ENCODE measurements around the gene SYNE3.

Gene SYNE3

GRCh38 chr14:95526483-95527386 lies 10.3 kb upstream of the SYNE3 start:
- no peak for DNase-seq (ENCODE audit: low read depth in 1 of 2, low spot score in 1 of 2)

GRCh38 chr14:95525999-95526398 lies 9.5 kb upstream of the SYNE3 start:
- in situ Hi-C loops (cut with HindIII; ENCODE audit: low pct_unique_long_range_greater_than_20kb, low sequenced_read_pairs) = no loop called here
- DNase-seq (ENCODE audit: low read depth in 1 of 2, low spot score in 1 of 2) = no peak
- TF ChIP-seq JUND (IDR thresholded peaks at IDR 0.05; ENCODE audit: low read depth) = no peak

More at GRCh38 chr14:95526483-95527386, 10.3 kb upstream of the SYNE3 start:
- in situ Hi-C loops (cut with HindIII; ENCODE audit: low pct_unique_long_range_greater_than_20kb, low sequenced_read_pairs) = no loop called here
- TF ChIP-seq JUND (IDR thresholded peaks at IDR 0.05; ENCODE audit: low read depth) = no peak

- DNase-seq (ENCODE audit: low read depth in 1 of 2, low spot score in 1 of 2) = peak in 1 of 2 experiments; percentile 55
- in situ Hi-C loops (cut with HindIII; ENCODE audit: low pct_unique_long_range_greater_than_20kb, low sequenced_read_pairs) = no loop called here
- no peak for TF ChIP-seq JUND (IDR thresholded peaks at IDR 0.05; ENCODE audit: low read depth)
Observed at GRCh38 chr14:95524706-95525512, 8.5 kb upstream of the SYNE3 start.

GRCh38 chr14:95523815-95524448 lies 7.5 kb upstream of the SYNE3 start:
- in situ Hi-C loops (cut with HindIII; ENCODE audit: low pct_unique_long_range_greater_than_20kb, low sequenced_read_pairs) = no loop called here
- peak; percentile 38; the same call in 1 of the 2 replicates for TF ChIP-seq JUND (IDR thresholded peaks at IDR 0.05; ENCODE audit: low read depth)
- peak in 1 of 2 experiments; percentile 77 for DNase-seq (ENCODE audit: low read depth in 1 of 2, low spot score in 1 of 2)

DNA sequence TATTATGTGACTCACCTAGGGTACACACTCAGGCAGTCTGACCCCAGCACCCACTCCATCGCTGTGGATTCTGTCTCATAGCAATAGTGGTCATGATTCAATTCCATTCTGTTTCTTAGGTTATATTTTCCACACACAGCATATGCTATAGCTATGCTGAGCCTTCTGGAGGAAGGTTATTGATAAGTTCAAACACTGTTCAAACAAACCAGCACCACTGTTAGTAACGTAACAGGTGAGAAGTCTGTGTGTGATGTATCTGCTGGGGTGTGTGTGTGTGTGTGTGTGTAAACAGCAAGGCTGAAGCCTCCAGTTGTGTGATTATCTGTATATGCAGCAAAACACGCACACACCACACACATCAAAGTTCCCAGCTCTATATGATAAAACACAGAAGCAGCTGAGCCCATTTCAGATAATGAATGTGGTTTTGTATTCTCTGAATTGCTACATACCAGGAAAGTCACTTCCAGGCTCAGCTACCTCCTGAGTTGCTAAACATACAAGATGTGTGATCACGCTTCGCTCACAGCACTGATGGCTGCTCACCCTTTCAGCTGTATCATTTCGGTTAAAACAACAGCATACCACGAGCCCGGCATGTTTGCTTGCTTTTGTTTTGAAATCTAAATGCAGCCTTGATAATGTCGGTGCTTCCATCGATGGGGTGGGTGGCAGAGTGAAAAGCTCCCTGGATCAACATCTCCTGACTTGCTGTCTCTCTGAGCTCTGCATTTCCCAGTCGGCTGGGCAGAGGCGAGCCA lies 6.8 kb upstream of the SYNE3 start:
- no peak for DNase-seq (ENCODE audit: low read depth in 1 of 2, low spot score in 1 of 2)
- no peak for TF ChIP-seq JUND (IDR thresholded peaks at IDR 0.05; ENCODE audit: low read depth)
- in situ Hi-C loops (cut with HindIII; ENCODE audit: low pct_unique_long_range_greater_than_20kb, low sequenced_read_pairs) = no loop called here

DNA sequence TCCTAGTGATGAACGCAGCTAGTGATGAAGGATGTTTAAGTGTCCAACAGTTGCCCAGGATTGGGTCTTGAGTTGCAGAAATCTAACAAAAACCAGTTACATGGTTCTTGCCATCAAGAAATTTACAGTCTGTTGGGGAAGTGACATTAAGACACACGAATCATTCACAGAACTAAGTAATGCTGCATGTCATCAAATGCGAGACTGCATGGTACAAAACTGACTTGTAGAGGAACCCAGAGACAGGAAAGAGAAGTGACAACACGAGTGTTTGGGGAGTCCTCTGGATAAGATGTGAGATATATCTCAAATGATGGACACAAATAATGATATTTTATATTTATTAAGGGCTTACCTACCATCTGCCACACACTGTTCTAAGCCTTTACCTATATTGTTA lies 6.1 kb upstream of the SYNE3 start:
- no peak for TF ChIP-seq JUND (IDR thresholded peaks at IDR 0.05; ENCODE audit: low read depth)
- in situ Hi-C loops (cut with HindIII; ENCODE audit: low pct_unique_long_range_greater_than_20kb, low sequenced_read_pairs) = no loop called here

DNA sequence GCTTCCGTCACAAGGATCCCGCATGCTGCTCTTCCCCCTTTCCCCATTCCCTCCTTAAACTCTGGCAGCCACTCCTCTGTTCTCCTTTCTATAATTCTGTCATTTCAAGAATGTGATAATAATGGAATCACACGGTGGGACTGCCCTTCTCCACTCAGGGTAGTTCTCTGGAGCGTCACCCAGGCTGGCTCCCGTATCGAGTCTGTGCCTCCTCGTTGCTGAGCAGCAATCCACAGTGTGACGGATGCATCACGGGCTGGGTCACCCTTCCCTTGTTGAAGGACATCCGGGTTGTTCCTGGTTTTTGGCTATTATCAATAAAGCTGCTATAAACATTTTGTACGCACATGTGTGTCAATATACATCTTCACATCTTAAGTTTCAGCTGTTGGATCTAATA lies 5.7 kb upstream of the SYNE3 start:
- in situ Hi-C loops (cut with HindIII; ENCODE audit: low pct_unique_long_range_greater_than_20kb, low sequenced_read_pairs) = no loop called here
- TF ChIP-seq JUND (IDR thresholded peaks at IDR 0.05; ENCODE audit: low read depth) = no peak
- no peak for DNase-seq (ENCODE audit: low read depth in 1 of 2, low spot score in 1 of 2)

More for the DNA sequence above, 6.1 kb upstream of the SYNE3 start:
- DNase-seq (ENCODE audit: low read depth in 1 of 2, low spot score in 1 of 2) = no peak

- DNase-seq (ENCODE audit: low read depth in 1 of 2, low spot score in 1 of 2) = no peak
- TF ChIP-seq JUND (IDR thresholded peaks at IDR 0.05; ENCODE audit: low read depth) = no peak
- in situ Hi-C loops (cut with HindIII; ENCODE audit: low pct_unique_long_range_greater_than_20kb, low sequenced_read_pairs) = no loop called here
Observed at GRCh38 chr14:95521001-95521400, 4.6 kb upstream of the SYNE3 start.

GRCh38 chr14:95520346-95520745 lies 3.9 kb upstream of the SYNE3 start:
- TF ChIP-seq JUND (IDR thresholded peaks at IDR 0.05; ENCODE audit: low read depth) = no peak
- in situ Hi-C loops (cut with HindIII; ENCODE audit: low pct_unique_long_range_greater_than_20kb, low sequenced_read_pairs) = no loop called here
- no peak for DNase-seq (ENCODE audit: low read depth in 1 of 2, low spot score in 1 of 2)

- no peak for DNase-seq (ENCODE audit: low read depth in 1 of 2, low spot score in 1 of 2)
- in situ Hi-C loops (cut with HindIII; ENCODE audit: low pct_unique_long_range_greater_than_20kb, low sequenced_read_pairs) = no loop called here
- TF ChIP-seq JUND (IDR thresholded peaks at IDR 0.05; ENCODE audit: low read depth) = no peak
Observed at GRCh38 chr14:95519699-95520098, 3.2 kb upstream of the SYNE3 start.

DNA sequence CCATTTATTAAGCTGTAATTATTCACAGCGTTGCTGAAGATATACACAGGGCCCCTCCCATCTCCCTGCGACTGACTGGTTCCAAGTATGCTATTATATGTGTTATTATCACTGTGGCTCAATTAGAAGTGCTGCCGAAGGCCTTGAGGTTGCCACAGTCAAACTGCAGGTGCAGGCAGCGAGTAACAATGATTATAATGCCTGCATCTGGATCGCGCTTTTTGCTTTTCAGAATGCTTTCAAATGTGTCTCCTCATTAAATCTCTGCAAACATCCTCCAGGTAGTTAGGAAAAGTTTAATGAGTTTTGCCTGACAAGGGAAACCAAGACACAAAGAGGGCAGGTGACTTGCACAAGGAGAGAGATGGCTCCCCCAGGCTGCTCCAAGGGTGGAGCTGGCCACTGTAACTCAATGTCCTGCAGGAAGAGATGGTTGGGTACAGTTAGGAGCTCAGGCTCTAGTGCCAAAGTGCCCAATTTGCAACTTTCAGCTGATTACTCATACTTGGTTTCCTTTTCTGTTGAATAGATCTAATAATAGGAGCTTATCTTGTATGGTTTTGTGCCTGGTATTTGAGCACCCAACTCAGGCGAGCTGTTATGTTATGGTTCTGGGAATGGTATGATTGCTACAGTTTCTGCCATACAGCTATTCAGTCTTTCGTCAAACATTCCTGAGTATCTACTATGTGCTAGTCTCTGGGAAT lies 1.7 kb upstream of the SYNE3 start:
- in situ Hi-C loops (cut with HindIII; ENCODE audit: low pct_unique_long_range_greater_than_20kb, low sequenced_read_pairs) = no loop called here
- TF ChIP-seq JUND (IDR thresholded peaks at IDR 0.05; ENCODE audit: low read depth) = no peak
- DNase-seq (ENCODE audit: low read depth in 1 of 2, low spot score in 1 of 2) = no peak
